Measurements from ENCODE around the gene COL19A1. TPM values are rescaled to one million over a fixed set of nuclear protein-coding genes. Genes with fewer than 3 reads are reported as not detected.

Gene COL19A1
- total and polyA plus RNA-seq, 2 of the 13 experiments (the other 11 are each of a cell fraction or from before 2014, with no cell fraction given): not detected

DNA sequence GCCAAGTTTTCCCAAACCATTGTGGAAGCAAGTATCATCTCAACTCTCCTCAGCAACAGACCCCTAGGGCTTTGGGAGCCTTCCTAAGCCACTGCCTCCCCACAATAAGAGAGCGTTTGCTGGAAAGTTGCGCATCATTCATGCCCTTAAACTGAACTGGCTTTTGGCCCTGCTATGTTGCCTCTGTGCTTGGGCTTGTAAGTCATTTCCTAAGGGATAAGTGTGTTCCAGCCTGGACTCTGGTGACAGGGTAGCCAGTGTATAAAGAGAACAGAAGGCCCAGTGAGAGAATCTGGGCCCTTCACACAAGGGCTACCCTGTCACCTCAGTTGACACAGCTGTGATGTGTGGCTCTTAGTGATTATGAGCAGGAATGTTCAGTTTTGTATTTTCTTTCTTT, 358.7 kb downstream of the COL19A1 start:
- H3K27me3 ChIP-seq (ENCODE audit: control insufficient read depth in 1 of 2, insufficient read depth in 2 of 2, low read length in 2 of 2): peaks cover 0 to 8% of the 10 kb centered on the region in 2 experiments; a peak in 2 of 5 replicates
- H3K4me3 ChIP-seq (replicated peaks in 1 of 3; ENCODE audit: insufficient read depth in 1 of 3, low read depth in 2 of 3, low read length in 3 of 3): no peak overlapping the region
- H2AFZ ChIP-seq (ENCODE audit: low read length): no peak overlapping the region
- H3K79me2 ChIP-seq (ENCODE audit: insufficient read depth, low read length): no peaks in the 10 kb centered on the region
- no peak overlapping the region for H3K27ac ChIP-seq (ENCODE audit: extremely low read length, insufficient read depth, low read length)
- 67% methylated on average over 1 of the region's 2 CpGs for WGBS (ENCODE audit: low lambda C conversion rate)
- FAIRE-seq (no peak), DNase-seq (ENCODE audit: low spot score) (no peak), ATAC-seq (no peak)
- ChIA-PET CTCF (ENCODE audit: low intra/inter-chr PET ratio, low total read pairs) (no interaction called here), POLR2A (no interaction called here)
- BruUV-seq (replicated peaks): no TSS peak
- intact Hi-C loops (cut with micrococcal nuclease; ENCODE audit: unreplicated experiment): no loop called here
- H3K4me1 ChIP-seq (ENCODE audit: insufficient read depth, low read length): peaks cover 16% of the 10 kb centered on the region
- in situ Hi-C loops (cut with HindIII; ENCODE audit: extremely low pct_ligation_motif_present, low pct_unique_long_range_greater_than_20kb): no loop called here
- no peaks in the 10 kb centered on the region for H3K36me3 ChIP-seq (replicated peaks in 1 of 2; ENCODE audit: control insufficient read depth in 1 of 2, insufficient read depth in 2 of 2, low read length in 2 of 2)
- TF ChIP-seq, protein P1, sequence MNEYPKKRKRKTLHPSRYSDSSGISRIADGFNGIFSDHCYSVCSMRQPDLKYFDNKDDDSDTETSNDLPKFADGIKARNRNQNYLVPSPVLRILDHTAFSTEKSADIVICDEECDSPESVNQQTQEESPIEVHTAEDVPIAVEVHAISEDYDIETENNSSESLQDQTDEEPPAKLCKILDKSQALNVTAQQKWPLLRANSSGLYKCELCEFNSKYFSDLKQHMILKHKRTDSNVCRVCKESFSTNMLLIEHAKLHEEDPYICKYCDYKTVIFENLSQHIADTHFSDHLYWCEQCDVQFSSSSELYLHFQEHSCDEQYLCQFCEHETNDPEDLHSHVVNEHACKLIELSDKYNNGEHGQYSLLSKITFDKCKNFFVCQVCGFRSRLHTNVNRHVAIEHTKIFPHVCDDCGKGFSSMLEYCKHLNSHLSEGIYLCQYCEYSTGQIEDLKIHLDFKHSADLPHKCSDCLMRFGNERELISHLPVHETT (CRISPR knock-in tag; conservative IDR thresholded peaks at IDR 0.05): no peak
- TF ChIP-seq ZNF296 (CRISPR knock-in tag; conservative IDR thresholded peaks at IDR 0.05): no peak
- TF ChIP-seq EED (CRISPR knock-in tag; IDR thresholded peaks at IDR 0.05): no peak
- no peak for TF ChIP-seq KDM2A (CRISPR knock-in tag; IDR thresholded peaks at IDR 0.05; ENCODE audit: borderline replicate concordance, low read depth)
- TF ChIP-seq ZNF510 (CRISPR knock-in tag; IDR thresholded peaks at IDR 0.05; ENCODE audit: low read depth): no peak
- TF ChIP-seq KDM5A (IDR thresholded peaks at IDR 0.05; ENCODE audit: borderline replicate concordance, low read length): no peak
- TF ChIP-seq, protein P2, sequence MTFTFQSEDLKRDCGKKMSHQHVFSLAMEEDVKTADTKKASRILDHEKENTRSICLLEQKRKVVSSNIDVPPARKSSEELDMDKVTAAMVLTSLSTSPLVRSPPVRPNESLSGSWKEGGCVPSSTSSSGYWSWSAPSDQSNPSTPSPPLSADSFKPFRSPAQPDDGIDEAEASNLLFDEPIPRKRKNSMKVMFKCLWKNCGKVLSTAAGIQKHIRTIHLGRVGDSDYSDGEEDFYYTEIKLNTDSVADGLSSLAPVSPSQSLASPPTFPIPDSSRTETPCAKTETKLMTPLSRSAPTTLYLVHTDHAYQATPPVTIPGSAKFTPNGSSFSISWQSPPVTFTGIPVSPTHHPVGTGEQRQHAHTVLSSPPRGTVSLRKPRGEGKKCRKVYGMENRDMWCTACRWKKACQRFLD (CRISPR knock-in tag; IDR thresholded peaks at IDR 0.05; ENCODE audit: borderline replicate concordance): no peak
- TF ChIP-seq ZNF431 (CRISPR knock-in tag; IDR thresholded peaks at IDR 0.05; ENCODE audit: borderline replicate concordance, low read depth): no peak
- TF ChIP-seq ZNF572 (CRISPR knock-in tag; IDR thresholded peaks at IDR 0.05): no peak
- TF ChIP-seq, protein P3, sequence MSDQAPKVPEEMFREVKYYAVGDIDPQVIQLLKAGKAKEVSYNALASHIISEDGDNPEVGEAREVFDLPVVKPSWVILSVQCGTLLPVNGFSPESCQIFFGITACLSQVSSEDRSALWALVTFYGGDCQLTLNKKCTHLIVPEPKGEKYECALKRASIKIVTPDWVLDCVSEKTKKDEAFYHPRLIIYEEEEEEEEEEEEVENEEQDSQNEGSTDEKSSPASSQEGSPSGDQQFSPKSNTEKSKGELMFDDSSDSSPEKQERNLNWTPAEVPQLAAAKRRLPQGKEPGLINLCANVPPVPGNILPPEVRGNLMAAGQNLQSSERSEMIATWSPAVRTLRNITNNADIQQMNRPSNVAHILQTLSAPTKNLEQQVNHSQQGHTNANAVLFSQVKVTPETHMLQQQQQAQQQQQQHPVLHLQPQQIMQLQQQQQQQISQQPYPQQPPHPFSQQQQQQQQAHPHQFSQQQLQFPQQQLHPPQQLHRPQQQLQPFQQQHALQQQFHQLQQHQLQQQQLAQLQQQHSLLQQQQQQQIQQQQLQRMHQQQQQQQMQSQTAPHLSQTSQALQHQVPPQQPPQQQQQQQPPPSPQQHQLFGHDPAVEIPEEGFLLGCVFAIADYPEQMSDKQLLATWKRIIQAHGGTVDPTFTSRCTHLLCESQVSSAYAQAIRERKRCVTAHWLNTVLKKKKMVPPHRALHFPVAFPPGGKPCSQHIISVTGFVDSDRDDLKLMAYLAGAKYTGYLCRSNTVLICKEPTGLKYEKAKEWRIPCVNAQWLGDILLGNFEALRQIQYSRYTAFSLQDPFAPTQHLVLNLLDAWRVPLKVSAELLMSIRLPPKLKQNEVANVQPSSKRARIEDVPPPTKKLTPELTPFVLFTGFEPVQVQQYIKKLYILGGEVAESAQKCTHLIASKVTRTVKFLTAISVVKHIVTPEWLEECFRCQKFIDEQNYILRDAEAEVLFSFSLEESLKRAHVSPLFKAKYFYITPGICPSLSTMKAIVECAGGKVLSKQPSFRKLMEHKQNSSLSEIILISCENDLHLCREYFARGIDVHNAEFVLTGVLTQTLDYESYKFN (CRISPR knock-in tag; conservative IDR thresholded peaks at IDR 0.05): no peak
- TF ChIP-seq, protein P4, sequence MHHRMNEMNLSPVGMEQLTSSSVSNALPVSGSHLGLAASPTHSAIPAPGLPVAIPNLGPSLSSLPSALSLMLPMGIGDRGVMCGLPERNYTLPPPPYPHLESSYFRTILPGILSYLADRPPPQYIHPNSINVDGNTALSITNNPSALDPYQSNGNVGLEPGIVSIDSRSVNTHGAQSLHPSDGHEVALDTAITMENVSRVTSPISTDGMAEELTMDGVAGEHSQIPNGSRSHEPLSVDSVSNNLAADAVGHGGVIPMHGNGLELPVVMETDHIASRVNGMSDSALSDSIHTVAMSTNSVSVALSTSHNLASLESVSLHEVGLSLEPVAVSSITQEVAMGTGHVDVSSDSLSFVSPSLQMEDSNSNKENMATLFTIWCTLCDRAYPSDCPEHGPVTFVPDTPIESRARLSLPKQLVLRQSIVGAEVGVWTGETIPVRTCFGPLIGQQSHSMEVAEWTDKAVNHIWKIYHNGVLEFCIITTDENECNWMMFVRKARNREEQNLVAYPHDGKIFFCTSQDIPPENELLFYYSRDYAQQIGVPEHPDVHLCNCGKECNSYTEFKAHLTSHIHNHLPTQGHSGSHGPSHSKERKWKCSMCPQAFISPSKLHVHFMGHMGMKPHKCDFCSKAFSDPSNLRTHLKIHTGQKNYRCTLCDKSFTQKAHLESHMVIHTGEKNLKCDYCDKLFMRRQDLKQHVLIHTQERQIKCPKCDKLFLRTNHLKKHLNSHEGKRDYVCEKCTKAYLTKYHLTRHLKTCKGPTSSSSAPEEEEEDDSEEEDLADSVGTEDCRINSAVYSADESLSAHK (CRISPR knock-in tag; IDR thresholded peaks at IDR 0.05; ENCODE audit: borderline replicate concordance): no peak
- TF ChIP-seq, protein P5, sequence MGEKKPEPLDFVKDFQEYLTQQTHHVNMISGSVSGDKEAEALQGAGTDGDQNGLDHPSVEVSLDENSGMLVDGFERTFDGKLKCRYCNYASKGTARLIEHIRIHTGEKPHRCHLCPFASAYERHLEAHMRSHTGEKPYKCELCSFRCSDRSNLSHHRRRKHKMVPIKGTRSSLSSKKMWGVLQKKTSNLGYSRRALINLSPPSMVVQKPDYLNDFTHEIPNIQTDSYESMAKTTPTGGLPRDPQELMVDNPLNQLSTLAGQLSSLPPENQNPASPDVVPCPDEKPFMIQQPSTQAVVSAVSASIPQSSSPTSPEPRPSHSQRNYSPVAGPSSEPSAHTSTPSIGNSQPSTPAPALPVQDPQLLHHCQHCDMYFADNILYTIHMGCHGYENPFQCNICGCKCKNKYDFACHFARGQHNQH (CRISPR knock-in tag; IDR thresholded peaks at IDR 0.05): no peak
- no peak for TF ChIP-seq RNF2 (conservative IDR thresholded peaks at IDR 0.05; ENCODE audit: low read depth)
- no peak for TF ChIP-seq NR2C2 (CRISPR knock-in tag; IDR thresholded peaks at IDR 0.05; ENCODE audit: borderline replicate concordance)
- no peak overlapping the region for H3K9ac ChIP-seq (ENCODE audit: insufficient read depth, low read depth, low read length)
- H3K4me2 ChIP-seq (ENCODE audit: low read depth, low read length): no peak overlapping the region
- no peaks in the 10 kb centered on the region for H3K9me3 ChIP-seq (ENCODE audit: low read length)
- H4K20me1 ChIP-seq (ENCODE audit: insufficient read depth, low read length): no peaks in the 10 kb centered on the region
